Trophoblast cell (in vitro differentiated cells and primary cell): ENCODE results near the gene TMEM95.
"Not testable (repeated sequence)": the region's sequence is repeated elsewhere in the genome, so short reads cannot be mapped to it uniquely, and the experiment has no call there.

Source experiments
- DNase-seq, 2 donors: peaks; one replicate each; pipeline ENCODE4 v3.0.0-alpha.2; 2016
- H2AFZ ChIP-seq: 2 replicates; pipeline ENCODE4 v1.6.1; 2013; ENCODE audit warnings: low read length, moderate library complexity, mild to moderate bottlenecking; ENCODE audit not compliant: insufficient read depth, poor library complexity
- H2AK5ac ChIP-seq: 2 replicates; pipeline ENCODE4 v1.6.1; 2013; ENCODE audit warnings: mild to moderate bottlenecking, low read length
- H2BK120ac ChIP-seq: 2 replicates; pipeline ENCODE4 v1.6.1; 2013; ENCODE audit warnings: low read length, mild to moderate bottlenecking, moderate library complexity; ENCODE audit not compliant: insufficient read depth, poor library complexity
- H2BK12ac ChIP-seq: 2 replicates; pipeline ENCODE4 v1.6.1; 2013; ENCODE audit warnings: mild to moderate bottlenecking, low read length, moderate library complexity
- H2BK5ac ChIP-seq: 2 replicates; pipeline ENCODE4 v1.6.1; 2013; ENCODE audit warnings: low read length, low read depth, moderate library complexity, mild to moderate bottlenecking; ENCODE audit not compliant: poor library complexity
- H3K14ac ChIP-seq: 2 replicates; pipeline ENCODE4 v1.6.1; 2013; ENCODE audit warnings: mild to moderate bottlenecking, low read length
- H3K18ac ChIP-seq: 2 replicates; pipeline ENCODE4 v1.6.1; 2013; ENCODE audit warnings: mild to moderate bottlenecking, low read length
- H3K23ac ChIP-seq: 2 replicates; pipeline ENCODE4 v1.6.1; 2013; ENCODE audit warnings: low read length
- H3K27ac ChIP-seq: 2 replicates; pipeline ENCODE4 v1.5.1; 2013; ENCODE audit warnings: low read depth, mild to moderate bottlenecking, inconsistent platforms, low read length, moderate library complexity
- H3K27me3 ChIP-seq: 2 replicates; pipeline ENCODE4 v1.6.1; 2013; ENCODE audit warnings: inconsistent platforms, mild to moderate bottlenecking, low read length, moderate library complexity; ENCODE audit not compliant: insufficient read depth
- H3K36me3 ChIP-seq, 2 experiments: 1 replicate in 1 of 2; 2 replicates in 1 of 2; pipeline ENCODE4 v1.6.1; 2013; ENCODE audit warnings: low read length in 2 of 2, mild to moderate bottlenecking in 2 of 2, moderate library complexity in 1 of 2; ENCODE audit not compliant: insufficient read depth in 2 of 2, control insufficient read depth in 1 of 2
- H3K4ac ChIP-seq: 2 replicates; pipeline ENCODE4 v1.6.1; 2013; ENCODE audit warnings: low read depth, mild to moderate bottlenecking, low read length, moderate library complexity
- H3K4me1 ChIP-seq, 2 experiments: 1 replicate in 1 of 2; 2 replicates in 1 of 2; pipeline ENCODE4 v1.6.1; 2013; ENCODE audit warnings: low read length in 2 of 2, mild to moderate bottlenecking in 2 of 2, moderate library complexity in 1 of 2; ENCODE audit not compliant: insufficient read depth in 2 of 2, control insufficient read depth in 1 of 2
- H3K4me2 ChIP-seq: 2 replicates; pipeline ENCODE4 v1.6.1; 2013; ENCODE audit warnings: inconsistent platforms, mild to moderate bottlenecking, low read length, moderate library complexity
- H3K4me3 ChIP-seq: 2 replicates; pipeline ENCODE4 v1.5.1; 2013; ENCODE audit warnings: mild to moderate bottlenecking, low read depth, low read length, inconsistent platforms
- H3K79me1 ChIP-seq: one replicate; pipeline ENCODE4 v1.6.1; 2013; ENCODE audit warnings: low read length
- H3K79me2 ChIP-seq: 2 replicates; pipeline ENCODE4 v1.6.1; 2013; ENCODE audit warnings: low read length, mild to moderate bottlenecking; ENCODE audit not compliant: control insufficient read depth, insufficient read depth, poor library complexity
- H3K9ac ChIP-seq: 2 replicates; pipeline ENCODE4 v1.6.1; 2013; ENCODE audit warnings: mild to moderate bottlenecking, low read length
- H3K9me3 ChIP-seq: 2 replicates; pipeline ENCODE4 v1.6.1; 2013; ENCODE audit warnings: low read depth, mild to moderate bottlenecking, control low read depth, inconsistent platforms, low read length; ENCODE audit not compliant: insufficient read depth
- H4K12ac ChIP-seq: 2 replicates; pipeline ENCODE4 v1.6.1; 2013; ENCODE audit warnings: low read depth, mild to moderate bottlenecking, low read length, moderate library complexity
- H4K8ac ChIP-seq: 2 replicates; pipeline ENCODE4 v1.6.1; 2013; ENCODE audit warnings: low read depth, mild to moderate bottlenecking, low read length, moderate library complexity
- H4K91ac ChIP-seq: one replicate; pipeline ENCODE4 v1.6.1; 2013; ENCODE audit warnings: low read depth, mild to moderate bottlenecking, low read length, moderate library complexity
- WGBS: extraction: QIAGEN DNeasy Blood & Tissue Kit; methylation state at CpG from one replicate; pipeline ENCODE4 v1.1.7; 2013; ENCODE audit warnings: missing lambda C conversion rate; ENCODE audit not compliant: insufficient read length, insufficient coverage; ENCODE audit errors: extremely low coverage; 5-methylcytosine and 5-hydroxymethylcytosine counted together

Gene TMEM95

GRCh38 chr17:7332111-7332510 is 22.8 kb upstream of the TMEM95 start:
- no peak overlapping the region for H3K23ac ChIP-seq
- H3K79me1 ChIP-seq, result peaks cover 11% of the 10 kb centered on the region
- no peak for DNase-seq
- H2BK12ac ChIP-seq, result no peak overlapping the region
- no peak overlapping the region for H3K9ac ChIP-seq
- H4K8ac ChIP-seq, result no peak overlapping the region
- H3K14ac ChIP-seq, result no peak overlapping the region
- no peak overlapping the region for H3K4ac ChIP-seq
- H3K36me3 ChIP-seq, result peaks cover 0 to under 1% of the 10 kb centered on the region in 2 experiments
- no peak overlapping the region for H4K91ac ChIP-seq
- no peaks in the 10 kb centered on the region for H3K9me3 ChIP-seq
- no peak overlapping the region for H3K4me3 ChIP-seq
- H3K27me3 ChIP-seq, result no peaks in the 10 kb centered on the region
- no peak overlapping the region for H2AK5ac ChIP-seq
- no peak overlapping the region for H3K27ac ChIP-seq
- no peak overlapping the region for H3K4me2 ChIP-seq
- no peak overlapping the region for H2BK5ac ChIP-seq
- peaks cover 4 to 8% of the 10 kb centered on the region in 2 experiments for H3K4me1 ChIP-seq
- peaks cover 4% of the 10 kb centered on the region for H3K79me2 ChIP-seq
- no peak overlapping the region for H3K18ac ChIP-seq
- no CpG with 5 or more reads among the region's 7 CpGs for WGBS
- H2AFZ ChIP-seq, result no peak overlapping the region
- H4K12ac ChIP-seq, result no peak overlapping the region
- no peak overlapping the region for H2BK120ac ChIP-seq

DNA sequence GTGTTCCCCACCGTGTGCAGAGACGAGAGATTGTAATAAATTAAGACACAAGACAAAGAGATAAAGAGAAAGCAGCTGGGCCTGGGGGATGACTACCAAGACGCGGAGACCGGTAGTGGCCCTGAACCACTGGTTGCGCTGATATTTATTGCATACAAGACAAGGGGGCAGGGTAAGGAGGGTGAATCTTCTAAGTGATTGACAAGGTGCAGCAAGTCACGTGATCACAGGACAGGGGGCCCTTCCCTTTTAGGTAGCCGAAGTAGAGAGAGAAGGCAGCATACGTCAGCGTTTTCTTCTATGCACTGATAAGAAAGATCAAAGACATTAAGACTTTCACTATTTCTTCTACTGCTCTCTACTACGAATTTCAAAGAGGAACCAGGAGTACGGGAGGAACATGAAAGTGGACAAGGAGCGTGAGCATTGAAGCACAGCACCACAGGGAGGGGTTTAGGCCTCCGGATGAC is 22.3 kb upstream of the TMEM95 start:
- H2AFZ ChIP-seq, H3K23ac ChIP-seq, H3K79me2 ChIP-seq, DNase-seq, H3K4me3 ChIP-seq, H3K4ac ChIP-seq, H3K27ac ChIP-seq, H3K4me1 ChIP-seq, H4K12ac ChIP-seq, H3K18ac ChIP-seq, H3K27me3 ChIP-seq, H3K4me2 ChIP-seq, H2BK12ac ChIP-seq, H4K8ac ChIP-seq, H2BK5ac ChIP-seq, H3K36me3 ChIP-seq, H3K9me3 ChIP-seq, H2AK5ac ChIP-seq, H3K14ac ChIP-seq, H2BK120ac ChIP-seq, H3K9ac ChIP-seq, H4K91ac ChIP-seq: not testable (repeated sequence)
- H3K79me1 ChIP-seq, result peaks cover 11% of the 10 kb centered on the region
- WGBS, result no CpG with 5 or more reads among the region's 14 CpGs

GRCh38 chr17:7334938-7335538 is 19.9 kb upstream of the TMEM95 start:
- Histone ChIP-seq H3K79me1 (peaks cover 3% of the 10 kb centered on the region), H3K4me1 (peaks cover 4 to 5% of the 10 kb centered on the region in 2 experiments), H4K8ac (no peak overlapping the region), H3K4me2 (no peak overlapping the region), H3K36me3 (no peaks in the 10 kb centered on the region), H3K4me3 (no peak overlapping the region), H2BK120ac (no peak overlapping the region), H4K12ac (no peak overlapping the region), H3K9ac (no peak overlapping the region), H3K4ac (no peak overlapping the region), H2AK5ac (no peak overlapping the region), H3K9me3 (no peaks in the 10 kb centered on the region), H3K27me3 (no peaks in the 10 kb centered on the region), H3K14ac (no peak overlapping the region), H3K27ac (no peak overlapping the region), H3K18ac (no peak overlapping the region), H2BK12ac (no peak overlapping the region), H4K91ac (no peak overlapping the region), H3K23ac (no peak overlapping the region), H3K79me2 (peaks cover 2% of the 10 kb centered on the region), H2BK5ac (no peak overlapping the region), H2AFZ (no peak overlapping the region)
- DNase-seq, result no peak
- WGBS, result no CpG with 5 or more reads among the region's 3 CpGs

DNA sequence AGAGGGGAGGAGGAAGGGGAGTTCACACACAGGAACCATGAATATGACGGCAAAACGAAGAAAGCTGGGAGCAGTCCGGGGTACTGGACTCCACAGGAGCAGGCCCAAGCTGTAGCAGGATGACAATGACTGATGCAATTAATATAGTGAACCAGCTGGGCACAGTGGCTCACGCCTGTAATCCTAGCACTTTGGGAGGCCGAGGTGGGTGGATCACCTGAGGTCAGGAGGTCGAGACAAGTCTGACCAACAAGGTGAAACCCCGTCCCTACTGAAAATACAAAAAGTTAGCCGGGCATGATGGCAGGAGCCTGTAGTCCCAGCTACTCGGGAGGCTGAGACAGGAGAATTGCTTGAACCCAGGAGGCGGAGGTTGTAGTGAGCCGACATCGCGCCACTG is 19.2 kb upstream of the TMEM95 start:
- not testable (repeated sequence) for H3K27ac ChIP-seq, H3K36me3 ChIP-seq, H3K27me3 ChIP-seq, DNase-seq, H3K9me3 ChIP-seq, H3K4ac ChIP-seq, H2AFZ ChIP-seq, H2BK12ac ChIP-seq, H4K12ac ChIP-seq, H3K4me1 ChIP-seq, H3K79me2 ChIP-seq, H3K14ac ChIP-seq, H3K9ac ChIP-seq, H4K91ac ChIP-seq, H3K79me1 ChIP-seq, H4K8ac ChIP-seq, H3K23ac ChIP-seq, H2BK5ac ChIP-seq, H3K4me3 ChIP-seq, H2BK120ac ChIP-seq, H3K18ac ChIP-seq, H3K4me2 ChIP-seq, H2AK5ac ChIP-seq
- no CpG with 5 or more reads among the region's 13 CpGs for WGBS
